HG03460 (cell line): ENCODE results near the gene TUBB6.
A peak's percentile ranks its signal among the peaks of the same experiment; 100 is the strongest.

ENCODE experiments used
- ATAC-seq: cut with Tn5 transposase; IDR thresholded peaks from one replicate; pipeline ENCODE4 v1.9.1; 2021; ENCODE audit not compliant: unreplicated experiment

The TUBB6 gene

DNA sequence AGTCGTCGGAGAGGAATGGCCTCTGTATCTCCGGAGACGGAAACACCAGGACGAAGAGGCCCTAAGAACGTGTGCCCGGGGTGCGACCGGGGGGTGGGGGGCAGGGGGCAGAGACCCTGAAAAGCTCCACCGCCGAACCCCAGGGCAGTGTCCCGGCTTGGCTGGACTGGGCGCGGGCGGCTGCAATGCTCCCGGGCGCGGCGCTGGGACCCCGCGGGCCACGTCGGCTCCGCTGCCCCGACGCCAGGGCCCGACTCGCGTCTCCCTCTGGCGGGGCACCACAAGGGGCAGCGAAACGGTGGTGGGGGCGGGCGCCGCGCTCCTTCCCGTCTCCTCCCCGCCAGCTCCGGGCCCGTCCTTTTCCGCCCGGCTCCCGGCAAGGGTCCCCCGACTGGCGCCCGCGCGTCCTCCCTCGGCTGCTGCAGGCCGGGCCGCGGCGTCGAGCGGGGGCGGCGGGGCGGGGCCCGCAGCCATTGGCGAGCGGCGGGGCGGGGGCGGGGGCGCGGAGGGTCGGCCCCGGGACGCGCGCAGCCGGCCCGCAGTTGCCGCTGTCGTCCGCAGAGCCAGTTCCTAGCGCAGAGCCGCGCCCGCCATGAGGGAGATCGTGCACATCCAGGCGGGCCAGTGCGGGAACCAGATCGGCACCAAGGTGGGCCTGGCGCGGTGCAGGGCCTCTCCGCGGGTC lies at the start of gene TUBB6:
Gene TUBB6 (plus strand): TSS at position 541 of the 685 bp plus-strand sequence. CDS start 52 bp downstream, at position 593.
- peak; percentile 56 for ATAC-seq

DNA sequence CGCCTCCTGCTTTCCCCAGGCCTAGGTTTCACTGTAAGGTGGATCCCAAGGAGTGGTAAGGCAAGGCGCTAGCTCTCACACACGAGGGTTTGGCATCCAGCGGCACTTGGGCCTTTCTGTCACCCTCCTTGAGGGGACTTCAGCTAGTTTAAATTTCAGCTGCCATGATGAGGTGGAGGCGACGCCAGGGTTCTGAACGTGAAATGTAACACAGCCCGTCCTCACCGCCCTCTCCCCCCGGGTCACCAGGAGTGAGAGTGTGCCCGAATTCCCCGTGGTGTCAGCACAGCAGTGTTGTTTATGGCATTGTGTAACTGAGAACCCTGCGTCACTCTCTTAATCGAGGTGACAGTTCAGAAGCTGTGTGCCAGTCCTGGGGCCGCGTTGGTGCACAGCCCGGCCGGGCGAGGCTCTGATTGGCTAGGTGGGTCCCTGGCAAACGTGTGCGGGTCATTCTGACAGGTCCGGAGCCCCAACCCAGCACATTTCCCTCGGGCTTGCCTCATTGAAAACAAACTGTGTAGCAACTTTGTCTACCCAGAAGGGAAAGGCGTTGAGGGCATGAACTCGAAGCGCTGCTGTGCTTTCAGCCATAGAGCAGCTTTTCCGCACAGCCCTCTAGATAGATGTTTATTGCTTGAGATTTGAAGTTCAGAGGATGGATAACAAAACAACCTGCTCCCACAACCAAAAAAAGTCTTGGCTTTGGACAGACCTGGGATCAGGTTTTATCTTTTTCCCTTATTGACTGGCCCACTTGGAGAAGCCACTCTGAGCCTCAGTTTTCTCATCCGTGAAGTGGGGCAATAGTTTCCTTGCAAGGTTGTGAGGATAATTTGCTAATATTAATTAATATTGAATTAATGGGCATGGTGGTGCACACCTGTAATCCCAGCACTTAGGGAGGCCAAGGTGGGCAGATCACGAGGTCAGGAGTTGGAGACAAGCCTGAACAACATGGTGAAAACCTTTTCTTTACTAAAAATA lies 49.0 kb upstream of the TUBB6 start:
- ATAC-seq = no peak

- ATAC-seq = no peak
Measured at GRCh38 chr18:12262748-12263147, 45.3 kb upstream of the TUBB6 start.

DNA sequence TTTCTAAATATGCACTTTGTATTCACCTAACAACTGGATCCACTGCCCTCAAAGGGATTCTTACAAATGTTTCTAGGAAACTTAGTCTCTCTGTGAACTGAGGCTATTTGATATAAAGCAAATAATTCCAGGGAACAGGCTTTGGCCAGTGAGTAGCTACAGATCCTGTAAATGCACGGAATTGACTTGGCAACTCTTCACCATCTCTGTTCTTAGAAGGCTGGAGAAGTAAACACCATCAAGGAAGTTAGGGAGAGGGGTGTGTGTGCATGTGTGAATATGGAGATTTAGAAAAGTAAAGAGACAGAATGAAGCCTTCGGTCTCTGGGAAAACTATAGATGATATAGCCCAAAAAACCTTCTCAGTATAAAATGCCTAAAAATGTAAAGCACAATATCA lies 43.2 kb upstream of the TUBB6 start:
- no peak for ATAC-seq

- ATAC-seq = peak; percentile 84
Measured at GRCh38 chr18:12271376-12272235, 36.4 kb upstream of the TUBB6 start.

- no peak for ATAC-seq
Measured at GRCh38 chr18:12274793-12275192, 33.2 kb upstream of the TUBB6 start.

- no peak for ATAC-seq
Measured at GRCh38 chr18:12276736-12277554, 31.1 kb upstream of the TUBB6 start.

- no peak for ATAC-seq
Measured at GRCh38 chr18:12278215-12278671, 29.8 kb upstream of the TUBB6 start.

GRCh38 chr18:12278741-12279682 lies 29.0 kb upstream of the TUBB6 start:
- ATAC-seq = no peak

GRCh38 chr18:12279781-12280531 lies 28.1 kb upstream of the TUBB6 start:
- no peak for ATAC-seq

- ATAC-seq = no peak
Measured at GRCh38 chr18:12281861-12282260, 26.2 kb upstream of the TUBB6 start.

DNA sequence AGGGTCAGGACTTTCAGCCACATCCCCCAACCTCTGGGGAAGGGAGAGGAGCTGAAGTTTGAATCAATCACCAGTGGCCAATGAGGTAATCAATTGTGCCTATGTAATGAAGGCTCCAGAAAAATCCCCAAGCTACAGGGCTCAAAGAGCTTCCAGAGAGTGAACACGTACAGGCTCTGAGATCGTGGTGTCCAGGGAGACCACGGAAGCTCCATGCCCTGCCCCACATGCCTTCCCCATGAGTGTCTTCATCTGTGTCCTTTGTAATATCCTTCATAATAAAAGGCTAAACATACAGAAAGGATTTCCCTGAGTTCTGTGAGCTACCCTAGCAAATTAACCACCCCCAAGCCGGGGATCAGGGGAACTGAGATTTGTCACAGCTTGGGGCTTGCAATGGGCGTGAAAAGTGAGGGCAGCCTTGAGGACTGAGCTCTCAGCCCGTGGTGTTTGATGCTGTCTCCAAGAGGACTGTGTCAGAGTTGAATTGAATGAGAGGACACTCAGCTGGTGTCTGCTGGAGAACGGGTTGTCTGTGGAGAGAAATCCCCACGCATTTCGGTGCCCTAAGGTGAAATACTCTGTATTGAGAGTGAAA lies 25.5 kb upstream of the TUBB6 start:
- no peak for ATAC-seq

GRCh38 chr18:12283256-12283655 lies 24.8 kb upstream of the TUBB6 start:
- no peak for ATAC-seq

- ATAC-seq = no peak
Measured at GRCh38 chr18:12283666-12284065, 24.4 kb upstream of the TUBB6 start.

GRCh38 chr18:12287131-12287681 lies 20.8 kb upstream of the TUBB6 start:
- no peak for ATAC-seq

DNA sequence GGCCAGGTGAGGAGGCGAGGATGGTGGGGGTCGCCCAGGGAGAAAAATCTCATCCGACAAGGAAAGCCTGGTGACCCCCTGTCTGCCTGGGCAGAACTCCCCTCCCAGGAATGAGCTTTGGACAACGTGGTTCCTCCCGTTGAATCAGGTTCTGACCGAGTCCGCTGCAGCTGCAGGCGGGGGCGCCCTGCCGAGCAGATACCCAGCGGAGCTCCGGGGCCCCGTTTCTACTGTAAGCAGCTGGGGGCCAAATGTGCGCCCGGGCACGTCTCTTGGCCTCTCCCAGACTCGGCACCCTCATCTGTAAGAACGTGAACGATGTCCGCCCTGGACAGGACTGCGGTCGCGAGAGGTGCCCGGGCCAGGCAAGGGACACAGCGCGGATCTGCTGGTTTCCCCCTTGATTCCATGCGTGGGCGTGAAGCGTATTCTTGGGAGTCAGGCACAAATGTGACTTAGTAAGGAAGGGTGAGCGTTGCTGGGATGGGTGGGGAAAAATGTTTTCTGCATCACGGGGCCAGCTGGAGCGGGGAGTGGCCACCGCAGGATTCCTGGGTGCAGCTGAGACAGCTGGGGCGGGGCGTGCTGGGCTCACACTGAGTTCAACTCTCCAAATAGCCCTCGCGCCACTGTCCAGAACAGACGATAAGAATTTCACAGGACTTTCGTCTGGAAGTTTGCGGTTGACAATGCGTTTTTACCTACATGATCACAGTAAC lies 20.2 kb upstream of the TUBB6 start:
- ATAC-seq = no peak

DNA sequence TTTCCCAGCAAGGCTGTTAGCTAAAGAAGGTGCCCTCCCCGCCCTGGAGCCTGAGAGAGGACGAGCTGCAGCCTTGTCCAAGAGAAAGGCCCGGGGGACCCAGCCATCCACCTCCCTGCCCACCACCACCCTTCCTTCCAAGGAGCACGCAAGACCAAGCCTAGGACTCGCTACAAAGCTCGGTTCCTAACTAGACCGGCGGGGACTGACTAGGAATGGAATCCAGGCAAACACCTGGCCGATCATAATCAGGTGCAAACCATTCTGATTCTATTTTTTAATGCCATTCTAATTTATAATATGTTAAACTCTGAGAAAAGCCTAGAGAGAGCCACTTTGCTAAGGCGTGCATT lies 19.7 kb upstream of the TUBB6 start:
- ATAC-seq = no peak
